Epithelial cell of proximal tubule (primary cell): Measurements from ENCODE around the gene PHOSPHO1. TPM values are rescaled to one million over a fixed set of nuclear protein-coding genes. Genes with fewer than 3 reads are reported as not detected.

Source experiments
- DNase-seq: peaks from one replicate; pipeline ENCODE4 v3.0.0-alpha.2; 2011; ENCODE audit warnings: low read depth
- H3K4me3 ChIP-seq: 2 replicates; pipeline ENCODE4 v1.5.1; 2011; ENCODE audit warnings: low read depth, mild to moderate bottlenecking, low read length
- CTCF ChIP-seq: conservative IDR thresholded peaks from 2 replicates; pipeline ENCODE4 v1.5.1; 2012; ENCODE audit warnings: low read depth, mild to moderate bottlenecking, low read length
- total RNA-seq: library from RNA; depleted of rRNA; stranded (reverse); fragments of >200 nt; gene quantifications from 2 replicates; pipeline ENCODE4 v1.2.3, GENCODE V29; 2015

Gene PHOSPHO1
- total RNA-seq, 1 donor from 2014 or later: not detected

- DNase-seq: no peak
- H3K4me3 ChIP-seq: no peak overlapping the region
- peak; percentile 49 for TF ChIP-seq CTCF
Observed at GRCh38 chr17:49218941-49219913, 11.4 kb downstream of the PHOSPHO1 start.

- TF ChIP-seq CTCF: no peak
- DNase-seq: no peak
- no peak overlapping the region for H3K4me3 ChIP-seq
Observed at GRCh38 chr17:49217651-49218413, 12.8 kb downstream of the PHOSPHO1 start.

GRCh38 chr17:49216953-49217650, 13.5 kb downstream of the PHOSPHO1 start:
- no peak for TF ChIP-seq CTCF
- no peak overlapping the region for H3K4me3 ChIP-seq
- no peak for DNase-seq

- H3K4me3 ChIP-seq: no peak overlapping the region
- no peak for TF ChIP-seq CTCF
- DNase-seq: no peak
Observed at GRCh38 chr17:49216482-49216881, 14.1 kb downstream of the PHOSPHO1 start.

GRCh38 chr17:49214676-49215360, 15.8 kb downstream of the PHOSPHO1 start:
- TF ChIP-seq CTCF: no peak
- no peak overlapping the region for H3K4me3 ChIP-seq
- no peak for DNase-seq

- no peak for TF ChIP-seq CTCF
- no peak overlapping the region for H3K4me3 ChIP-seq
- DNase-seq: no peak
Observed at GRCh38 chr17:49213847-49214246, 16.7 kb downstream of the PHOSPHO1 start.
